Neural cell (in vitro differentiated cells): ENCODE results near the gene CXCL16.

Source experiments
- RAD21 ChIP-seq: fragments of 450-650 bp; conservative IDR thresholded peaks from 2 replicates; pipeline ENCODE4 v1.6.1; 2014; ENCODE audit warnings: antibody characterized with exemption, mild to moderate bottlenecking, moderate library complexity
- TF ChIP-seq, protein P1 (sequence below): fragments of 450-650 bp; IDR thresholded peaks from 2 replicates; pipeline ENCODE4 v1.5.1; 2014; ENCODE audit warnings: antibody characterized with exemption, mild to moderate bottlenecking, moderate library complexity; ENCODE audit not compliant: poor library complexity, severe bottlenecking

DNA sequence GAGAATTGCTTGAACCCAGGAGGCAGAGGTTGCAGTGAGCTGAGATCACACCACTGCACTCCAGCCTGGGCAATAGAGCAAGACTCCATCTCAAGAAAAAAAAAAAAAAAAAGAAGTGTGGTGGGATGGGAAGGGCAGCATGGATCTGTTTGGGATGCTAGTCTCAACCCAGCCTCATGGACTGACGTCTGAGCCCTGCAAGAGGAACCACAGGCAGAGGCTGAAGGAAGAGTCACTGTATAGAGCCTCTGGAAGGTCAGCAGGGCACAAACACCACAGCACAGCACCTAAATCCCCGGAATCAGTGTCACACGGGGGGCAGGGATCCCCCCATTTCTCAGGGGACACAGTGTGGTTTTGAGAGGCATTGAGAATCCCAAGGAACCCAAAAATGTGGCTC is 10.9 kb upstream of the CXCL16 start:
- no peak for TF ChIP-seq RAD21
- TF ChIP-seq, protein P1, sequence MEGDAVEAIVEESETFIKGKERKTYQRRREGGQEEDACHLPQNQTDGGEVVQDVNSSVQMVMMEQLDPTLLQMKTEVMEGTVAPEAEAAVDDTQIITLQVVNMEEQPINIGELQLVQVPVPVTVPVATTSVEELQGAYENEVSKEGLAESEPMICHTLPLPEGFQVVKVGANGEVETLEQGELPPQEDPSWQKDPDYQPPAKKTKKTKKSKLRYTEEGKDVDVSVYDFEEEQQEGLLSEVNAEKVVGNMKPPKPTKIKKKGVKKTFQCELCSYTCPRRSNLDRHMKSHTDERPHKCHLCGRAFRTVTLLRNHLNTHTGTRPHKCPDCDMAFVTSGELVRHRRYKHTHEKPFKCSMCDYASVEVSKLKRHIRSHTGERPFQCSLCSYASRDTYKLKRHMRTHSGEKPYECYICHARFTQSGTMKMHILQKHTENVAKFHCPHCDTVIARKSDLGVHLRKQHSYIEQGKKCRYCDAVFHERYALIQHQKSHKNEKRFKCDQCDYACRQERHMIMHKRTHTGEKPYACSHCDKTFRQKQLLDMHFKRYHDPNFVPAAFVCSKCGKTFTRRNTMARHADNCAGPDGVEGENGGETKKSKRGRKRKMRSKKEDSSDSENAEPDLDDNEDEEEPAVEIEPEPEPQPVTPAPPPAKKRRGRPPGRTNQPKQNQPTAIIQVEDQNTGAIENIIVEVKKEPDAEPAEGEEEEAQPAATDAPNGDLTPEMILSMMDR = no peak
